Measurements from ENCODE around the gene ERMARD.

Gene ERMARD

GRCh38 chr6:169783971-169784820, 32.8 kb downstream of the ERMARD start:
- no peak for DNase-seq

- no peak for DNase-seq
These were observed 33.5 kb downstream of the ERMARD start for GRCh38 chr6:169784821-169785340.

- no peak for DNase-seq
These were observed 34.1 kb downstream of the ERMARD start for GRCh38 chr6:169785566-169785965.

GRCh38 chr6:169786349-169786748, 34.9 kb downstream of the ERMARD start:
- no peak for DNase-seq

- no peak for DNase-seq
These were observed 36.4 kb downstream of the ERMARD start for GRCh38 chr6:169787797-169788196.

GRCh38 chr6:169788809-169789145, 37.4 kb downstream of the ERMARD start:
- DNase-seq, result no peak

GRCh38 chr6:169789146-169789943, 37.9 kb downstream of the ERMARD start:
- no peak for DNase-seq

GRCh38 chr6:169789944-169790927, 38.8 kb downstream of the ERMARD start:
- peak; percentile 86 for DNase-seq

GRCh38 chr6:169791721-169792131, 40.3 kb downstream of the ERMARD start:
- no peak for DNase-seq

GRCh38 chr6:169792306-169793015, 41.0 kb downstream of the ERMARD start:
- DNase-seq, result no peak

GRCh38 chr6:169793408-169793807, 42.0 kb downstream of the ERMARD start:
- peak; percentile 95 for DNase-seq

- peak; percentile 37 for DNase-seq
These were observed 43.1 kb downstream of the ERMARD start for GRCh38 chr6:169794317-169795055.

- no peak for DNase-seq
These were observed 43.8 kb downstream of the ERMARD start for GRCh38 chr6:169795196-169795595.

- no peak for DNase-seq
These were observed 47.5 kb downstream of the ERMARD start for GRCh38 chr6:169798764-169799473.

GRCh38 chr6:169799474-169799926, 48.1 kb downstream of the ERMARD start:
- no peak for DNase-seq

GRCh38 chr6:169800116-169800667, 48.8 kb downstream of the ERMARD start:
- DNase-seq, result no peak

- DNase-seq, result peak; percentile 86
These were observed 49.4 kb downstream of the ERMARD start for GRCh38 chr6:169800668-169801395.

GRCh38 chr6:169801396-169802160, 50.2 kb downstream of the ERMARD start:
- no peak for DNase-seq

GRCh38 chr6:169802790-169803189, 51.4 kb downstream of the ERMARD start:
- DNase-seq, result no peak

Measured in NCI-H2171 treated with DMSO at 0.1 percent for 48 hours (cell line).